HK-2 (cell line): ENCODE results near the gene ROCK2.

ENCODE experiments used
- DNase-seq: peaks from one replicate; pipeline ENCODE4 v3.0.0-alpha.2; 2018; ENCODE audit not compliant: unreplicated experiment

Gene ROCK2

GRCh38 chr2:11309706-11310105 lies 34.7 kb downstream of the ROCK2 start:
- DNase-seq, result no peak

GRCh38 chr2:11307764-11308415 lies 36.5 kb downstream of the ROCK2 start:
- no peak for DNase-seq

DNA sequence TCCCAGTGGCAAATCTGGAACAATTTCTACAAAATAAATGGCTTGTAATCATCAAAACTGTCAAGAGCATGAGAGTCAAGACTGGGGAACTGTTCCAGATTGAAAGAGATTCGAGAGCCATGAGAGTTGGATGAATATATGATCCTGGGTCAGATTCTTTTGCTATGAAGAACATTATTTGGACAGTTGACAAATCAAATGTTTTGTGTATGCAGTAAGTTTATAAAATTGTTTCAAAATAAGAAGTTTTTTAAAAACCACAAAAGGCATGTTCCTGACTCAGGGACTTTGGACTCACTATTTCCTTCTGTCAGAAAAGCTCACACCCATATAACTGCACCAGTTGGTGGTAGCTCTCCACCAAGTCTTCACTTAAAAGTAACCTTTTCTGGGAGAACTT lies 38.5 kb downstream of the ROCK2 start:
- DNase-seq, result no peak

DNA sequence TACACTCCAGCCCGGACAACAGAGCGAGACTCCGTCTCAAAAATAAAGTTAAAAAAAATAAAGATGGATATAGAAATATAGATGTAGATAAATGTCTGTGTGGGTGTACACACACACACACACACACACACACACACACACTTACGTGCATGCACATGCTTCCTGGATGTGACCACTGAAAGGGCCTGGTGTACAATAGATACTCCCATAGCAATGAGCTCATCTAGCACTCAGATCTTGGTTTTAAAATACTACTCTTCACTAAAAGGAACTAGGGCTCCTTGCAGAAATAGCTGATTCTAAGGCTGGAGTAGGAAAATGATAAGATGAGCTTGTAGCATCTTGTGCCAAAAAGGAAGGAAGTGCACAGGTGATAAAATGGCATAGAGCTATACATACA lies 39.1 kb downstream of the ROCK2 start:
- no peak for DNase-seq

DNA sequence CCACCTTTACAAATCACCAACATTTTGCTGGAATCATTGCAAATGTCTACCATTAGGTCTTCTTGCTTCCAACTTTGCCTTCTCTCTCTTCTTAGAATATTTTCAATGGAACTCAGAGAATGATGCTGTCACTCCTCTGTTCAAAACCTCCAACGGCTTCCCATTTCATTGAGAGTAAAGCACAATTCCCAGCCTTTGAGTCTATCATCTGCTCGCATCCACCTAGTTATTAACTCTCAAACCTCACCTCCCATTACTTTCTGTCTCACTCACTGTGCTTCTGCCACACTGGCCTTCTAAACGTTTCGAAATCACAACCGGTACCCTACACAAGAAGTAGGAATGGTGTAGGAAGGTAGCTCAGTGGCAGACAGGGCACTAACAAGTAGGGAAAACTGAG lies 40.0 kb downstream of the ROCK2 start:
- no peak for DNase-seq

- DNase-seq, result no peak
Measured at GRCh38 chr2:11303290-11304013, 41.0 kb downstream of the ROCK2 start.

- no peak for DNase-seq
Measured at GRCh38 chr2:11299439-11299838, 45.0 kb downstream of the ROCK2 start.

GRCh38 chr2:11298592-11298991 lies 45.8 kb downstream of the ROCK2 start:
- DNase-seq, result no peak

DNA sequence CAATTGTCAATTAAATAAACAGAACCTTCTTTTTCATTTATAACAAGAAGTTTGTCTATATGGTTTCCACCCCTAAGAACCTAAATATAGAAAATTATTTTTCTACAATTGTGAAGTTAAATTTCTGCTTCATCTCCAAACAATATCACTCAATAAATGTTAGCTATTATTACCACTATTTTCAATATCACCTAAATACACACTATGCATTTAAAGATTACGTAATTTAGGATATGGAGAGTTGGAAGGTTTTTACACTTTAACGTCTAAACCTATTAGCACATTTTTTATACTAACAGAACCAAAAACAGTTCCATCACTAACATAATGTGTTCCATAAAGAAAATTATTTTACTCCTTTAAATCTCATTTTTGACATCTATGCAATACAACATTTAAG lies 48.0 kb downstream of the ROCK2 start:
- DNase-seq, result no peak

DNA sequence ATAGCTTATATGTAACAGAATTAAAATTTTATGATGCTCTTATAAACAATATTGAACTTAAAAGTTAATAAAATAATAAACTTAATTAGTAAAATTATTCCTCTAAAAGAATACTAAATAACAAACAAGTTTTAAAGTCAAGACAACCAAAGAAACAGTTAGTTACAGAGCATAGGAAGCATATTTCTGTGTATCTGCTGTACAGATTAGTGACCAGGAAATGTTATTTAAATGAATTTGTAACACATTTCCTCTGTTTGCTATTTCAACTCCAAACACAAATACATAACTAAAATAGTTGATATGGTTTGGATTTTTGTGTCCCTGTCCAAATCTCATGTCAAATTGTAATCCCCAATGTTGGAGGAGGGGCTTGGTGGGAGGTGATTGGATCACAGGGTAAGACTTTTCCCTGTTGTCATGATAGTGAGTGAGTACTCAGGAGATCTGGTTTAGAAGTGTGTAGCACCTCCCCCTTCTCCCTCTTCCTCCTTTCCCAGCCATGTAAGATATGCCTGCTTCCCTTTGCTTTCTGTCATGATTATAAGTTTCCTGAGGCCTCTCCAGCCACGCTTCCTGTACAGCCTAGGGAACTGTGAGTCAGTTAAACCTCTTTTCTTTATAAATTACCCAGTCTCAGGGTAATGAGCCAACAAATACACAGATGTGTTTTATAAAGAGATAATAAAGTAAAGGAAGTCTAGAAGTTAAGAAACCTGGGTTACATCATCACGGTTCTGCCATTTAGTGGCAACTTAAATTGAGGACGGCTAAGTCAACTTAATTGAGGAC lies 51.8 kb downstream of the ROCK2 start:
- no peak for DNase-seq

GRCh38 chr2:11290713-11291112 lies 53.7 kb downstream of the ROCK2 start:
- no peak for DNase-seq

DNA sequence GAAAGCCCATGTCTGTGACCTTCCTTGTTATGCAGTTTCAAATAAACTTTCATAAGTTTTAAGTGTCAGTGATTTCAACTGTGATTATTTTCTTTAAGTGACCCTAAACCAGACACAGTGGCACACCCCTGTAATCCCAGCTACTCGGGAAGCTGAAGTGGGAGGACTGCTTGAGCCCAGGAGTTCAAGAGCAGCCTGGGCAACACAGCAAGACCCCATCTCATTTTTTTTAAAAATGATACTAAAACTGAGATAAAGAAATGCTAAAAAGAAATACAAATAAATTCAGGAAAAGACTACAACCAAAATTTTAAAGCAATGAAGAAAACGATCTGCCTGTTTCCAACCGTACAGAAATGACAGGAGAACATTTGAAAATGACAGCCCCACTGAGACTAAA lies 54.2 kb downstream of the ROCK2 start:
- DNase-seq, result no peak

DNA sequence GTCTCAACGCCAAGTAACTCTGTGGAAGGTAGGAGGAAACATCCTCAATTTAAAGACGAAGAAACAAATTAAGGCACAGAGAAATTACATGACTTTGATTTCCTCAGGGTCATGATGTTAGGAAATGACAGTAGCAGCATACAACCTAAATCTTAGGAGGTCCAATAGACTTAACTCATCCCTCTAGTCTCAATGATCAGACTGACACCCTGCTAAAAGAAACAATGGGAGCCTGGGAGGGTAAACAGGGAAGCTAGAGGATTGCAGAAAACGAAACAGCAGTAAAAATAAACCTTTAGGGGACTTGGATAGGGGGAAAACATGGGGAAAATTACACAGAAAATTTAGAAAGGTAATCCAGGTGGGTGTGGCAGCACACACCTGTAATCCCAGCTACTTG lies 56.0 kb downstream of the ROCK2 start:
- DNase-seq, result no peak

- no peak for DNase-seq
Measured at GRCh38 chr2:11286749-11287148, 57.7 kb downstream of the ROCK2 start.

DNA sequence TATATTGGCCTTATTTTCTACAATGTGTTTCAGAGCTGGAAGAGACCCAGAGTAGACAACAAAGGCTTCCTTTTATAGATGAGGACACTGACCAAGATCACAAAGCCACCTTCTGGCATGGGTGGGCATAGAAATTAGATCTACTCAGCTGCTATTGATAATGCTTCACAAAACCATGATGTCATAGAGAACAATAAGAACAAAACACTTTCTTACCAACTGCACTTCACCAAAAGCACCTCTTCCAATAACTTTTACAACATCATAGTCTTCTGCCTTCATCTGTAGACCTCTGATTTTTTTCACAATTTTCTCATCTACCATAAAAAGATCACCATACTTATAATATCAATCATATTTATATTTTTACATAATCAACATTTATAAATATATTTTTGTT lies 58.1 kb downstream of the ROCK2 start:
- DNase-seq, result no peak

DNA sequence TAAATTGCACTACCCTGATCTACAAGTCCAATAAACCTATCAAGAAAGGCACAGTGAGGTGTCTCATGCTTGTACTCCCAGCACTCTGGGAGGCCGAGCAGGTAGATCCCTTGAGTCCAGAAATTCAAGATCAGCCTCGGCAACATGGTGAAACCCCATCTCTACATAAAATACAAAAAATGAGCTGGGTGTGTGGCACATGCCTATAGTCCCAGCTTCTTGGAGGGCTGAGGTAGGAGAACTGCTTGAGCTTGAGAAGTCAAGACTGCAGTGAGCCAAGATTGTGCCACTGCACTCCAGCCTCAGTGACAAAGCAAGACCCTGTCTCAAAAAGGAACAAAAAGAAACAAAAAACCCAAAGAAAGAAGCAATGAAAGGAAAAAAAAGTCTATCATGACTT lies 58.9 kb downstream of the ROCK2 start:
- no peak for DNase-seq

GRCh38 chr2:11281186-11281585 lies 63.2 kb downstream of the ROCK2 start:
- no peak for DNase-seq

- no peak for DNase-seq
Measured at GRCh38 chr2:11280713-11281112, 63.7 kb downstream of the ROCK2 start.

DNA sequence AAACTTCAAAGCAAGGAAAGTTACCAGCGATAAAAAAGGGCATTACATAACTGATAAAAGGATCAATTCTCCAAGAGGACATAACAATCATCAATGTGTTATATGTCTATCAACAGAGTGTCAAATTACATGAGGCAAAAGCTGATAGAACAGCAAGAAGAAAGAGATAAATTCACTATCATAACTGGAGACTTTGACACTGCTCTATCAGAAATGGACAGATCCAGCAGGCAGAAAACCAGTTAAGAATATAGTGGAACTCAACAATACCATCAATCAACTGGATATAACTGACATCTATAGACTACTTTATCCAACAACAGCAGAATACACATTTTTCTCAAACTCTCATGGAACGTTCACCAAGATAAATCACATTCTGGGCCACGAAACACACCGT lies 65.0 kb downstream of the ROCK2 start:
- DNase-seq, result no peak

DNA sequence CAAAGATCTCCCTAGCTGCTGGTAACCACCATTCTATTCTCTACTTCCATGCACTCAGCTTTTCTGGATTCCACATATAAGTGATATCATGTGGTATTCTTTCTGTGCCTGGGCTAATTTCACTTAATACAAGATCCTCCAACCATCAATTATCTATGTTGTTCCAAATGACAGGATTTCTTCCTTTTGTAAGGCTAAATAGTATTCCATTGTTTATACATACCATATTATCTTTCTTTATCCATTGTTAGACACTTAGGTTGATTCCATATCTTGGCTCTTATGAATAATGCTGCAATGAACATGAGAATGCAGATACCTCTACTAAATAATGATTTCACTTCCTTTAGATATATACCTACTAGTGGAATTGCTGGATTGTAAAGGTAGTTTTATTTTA lies 66.2 kb downstream of the ROCK2 start:
- no peak for DNase-seq

DNA sequence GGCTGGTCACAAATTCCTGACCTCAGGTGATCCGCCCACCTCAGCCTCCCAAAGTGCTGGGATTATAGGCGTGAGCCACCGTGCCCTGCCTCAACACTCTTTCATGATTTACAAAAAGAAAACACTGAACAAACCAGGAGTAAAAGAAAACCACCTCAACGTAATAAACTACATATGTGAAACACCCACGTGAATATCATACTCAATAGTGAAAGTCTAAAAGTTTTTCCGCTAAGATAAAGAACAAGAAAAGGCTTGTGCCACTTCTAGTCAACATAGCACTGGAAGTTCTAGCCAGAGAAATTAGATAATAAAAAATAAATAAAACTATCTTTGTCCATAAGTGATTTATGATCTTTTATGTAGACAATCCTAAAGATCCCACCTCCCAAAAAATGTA lies 68.5 kb downstream of the ROCK2 start:
- no peak for DNase-seq

DNA sequence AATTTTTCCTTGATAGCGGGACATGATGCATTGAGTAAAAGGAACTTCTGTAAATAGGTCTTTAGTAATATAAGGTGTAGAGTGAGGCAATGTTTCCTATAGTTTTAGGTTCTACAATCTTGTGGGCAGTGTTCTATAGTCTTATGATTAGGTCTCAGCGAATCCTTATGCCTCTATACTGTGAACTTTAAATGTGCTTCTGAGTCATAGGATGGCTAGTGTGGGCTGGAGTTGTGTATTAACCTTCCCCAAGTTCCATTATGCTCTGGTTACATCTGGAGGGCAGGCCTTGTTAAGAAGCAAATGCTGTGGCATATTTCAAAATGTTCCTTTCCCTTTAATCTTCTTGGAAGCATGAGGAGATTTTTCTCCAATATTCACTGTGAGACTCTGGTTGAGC lies 73.5 kb downstream of the ROCK2 start:
- DNase-seq, result no peak

- no peak for DNase-seq
Measured at GRCh38 chr2:11267931-11268330, 76.5 kb downstream of the ROCK2 start.
